Duodenal mucosa (tissue), 2 donors: ENCODE data around the gene PARVB.

Experiments
- H3K27ac ChIP-seq: one replicate; pipeline ENCODE4 v1.7.0; 2013; ENCODE audit warnings: low read depth, low read length
- H3K27me3 ChIP-seq, 2 donors: one replicate each; pipeline ENCODE4 v1.7.0; 2013; ENCODE audit warnings: low read length in 2 of 2, control low read depth in 1 of 2; ENCODE audit not compliant: insufficient read depth in 2 of 2, control insufficient read depth in 1 of 2
- H3K36me3 ChIP-seq, 2 donors: one replicate each; pipeline ENCODE4 v1.7.0; 2013; ENCODE audit warnings: low read length in 2 of 2, control low read depth in 1 of 2; ENCODE audit not compliant: insufficient read depth in 2 of 2, control insufficient read depth in 1 of 2
- H3K4me1 ChIP-seq, 2 donors: one replicate each; pipeline ENCODE4 v1.7.0; 2013; ENCODE audit warnings: low read length in 2 of 2, control low read depth in 1 of 2; ENCODE audit not compliant: insufficient read depth in 2 of 2, control insufficient read depth in 1 of 2
- H3K4me3 ChIP-seq, 2 donors: one replicate each; pipeline ENCODE4 v1.7.0; 2013; ENCODE audit warnings: low read length in 2 of 2, low read depth in 1 of 2
- H3K9ac ChIP-seq, 2 donors: one replicate each; pipeline ENCODE4 v1.7.0; 2013; ENCODE audit warnings: low read length in 2 of 2, low read depth in 1 of 2
- H3K9me3 ChIP-seq, 2 donors: one replicate each; pipeline ENCODE4 v1.7.0; 2013; ENCODE audit warnings: low read length in 2 of 2, control low read depth in 1 of 2; ENCODE audit not compliant: control insufficient read depth in 1 of 2

The PARVB gene

GRCh38 chr22:44092636-44093220 lies 68.6 kb downstream of the PARVB start:
- no peaks in the 10 kb centered on the region for H3K4me1 ChIP-seq
- no peak overlapping the region for H3K4me3 ChIP-seq
- no peak overlapping the region for H3K27ac ChIP-seq
- H3K36me3 ChIP-seq: no peaks in the 10 kb centered on the region
- H3K9ac ChIP-seq: no peak overlapping the region
- no peaks in the 10 kb centered on the region for H3K27me3 ChIP-seq
- no peaks in the 10 kb centered on the region for H3K9me3 ChIP-seq

- H3K27me3 ChIP-seq: no peaks in the 10 kb centered on the region
- H3K4me3 ChIP-seq: no peak overlapping the region
- no peak overlapping the region for H3K9ac ChIP-seq
- no peaks in the 10 kb centered on the region for H3K4me1 ChIP-seq
- H3K9me3 ChIP-seq: no peaks in the 10 kb centered on the region
- H3K27ac ChIP-seq: no peak overlapping the region
- H3K36me3 ChIP-seq: no peaks in the 10 kb centered on the region
Observed at GRCh38 chr22:44093791-44094190, 69.7 kb downstream of the PARVB start.

GRCh38 chr22:44094751-44095302 lies 70.7 kb downstream of the PARVB start:
- H3K36me3 ChIP-seq: no peaks in the 10 kb centered on the region

GRCh38 chr22:44096736-44097135 lies 72.6 kb downstream of the PARVB start:
- Histone ChIP-seq H3K27me3 (no peaks in the 10 kb centered on the region), H3K4me3 (no peak overlapping the region), H3K9me3 (no peaks in the 10 kb centered on the region), H3K4me1 (no peaks in the 10 kb centered on the region), H3K36me3 (no peaks in the 10 kb centered on the region), H3K9ac (no peak overlapping the region), H3K27ac (no peak overlapping the region)

More at GRCh38 chr22:44094751-44095302, 70.7 kb downstream of the PARVB start:
- Histone ChIP-seq H3K27ac (no peak overlapping the region), H3K9ac (no peak overlapping the region), H3K27me3 (no peaks in the 10 kb centered on the region), H3K4me1 (no peaks in the 10 kb centered on the region), H3K9me3 (no peaks in the 10 kb centered on the region), H3K4me3 (no peak overlapping the region)

DNA sequence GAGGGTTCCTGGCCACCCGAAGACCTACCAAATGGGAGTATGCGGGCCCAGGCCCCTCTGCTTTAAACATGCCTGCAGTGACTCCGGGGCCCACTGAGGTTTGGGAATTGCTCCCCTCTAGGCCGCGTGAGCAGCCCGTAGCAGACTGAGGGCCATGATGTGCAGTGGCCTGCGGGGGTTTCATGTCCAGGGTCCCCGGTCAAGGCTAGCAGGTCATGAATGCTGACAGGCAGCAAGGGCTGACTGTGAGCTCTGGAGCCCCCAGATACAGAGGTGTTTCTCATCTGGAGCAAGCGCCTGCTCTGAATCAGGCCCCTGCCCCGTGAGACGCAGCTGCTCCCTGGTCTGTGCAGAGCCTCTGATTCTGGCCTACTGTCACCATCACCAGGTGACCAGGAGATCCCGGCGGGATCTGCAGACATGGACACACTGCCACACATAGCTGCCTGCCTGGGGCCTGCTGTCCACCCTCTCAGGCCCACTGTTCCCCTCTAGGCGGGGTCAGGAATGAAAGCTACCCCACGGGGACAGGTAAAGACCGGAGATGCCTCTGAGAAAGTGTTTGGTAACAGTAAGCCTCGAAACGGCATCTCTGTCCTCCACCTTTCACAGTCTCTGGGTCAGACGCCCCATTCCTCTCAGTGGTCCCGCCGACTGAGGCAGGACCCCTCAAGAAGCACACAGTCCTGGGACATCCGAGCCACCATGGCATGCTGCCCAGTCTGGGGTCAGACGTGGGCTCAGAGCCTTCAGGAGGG lies 73.3 kb downstream of the PARVB start:
- H3K27ac ChIP-seq: no peak overlapping the region
- no peaks in the 10 kb centered on the region for H3K27me3 ChIP-seq
- no peak overlapping the region for H3K9ac ChIP-seq
- no peaks in the 10 kb centered on the region for H3K4me1 ChIP-seq
- H3K36me3 ChIP-seq: no peaks in the 10 kb centered on the region
- H3K4me3 ChIP-seq: no peak overlapping the region
- no peaks in the 10 kb centered on the region for H3K9me3 ChIP-seq

- no peaks in the 10 kb centered on the region for H3K36me3 ChIP-seq
- no peak overlapping the region for H3K27ac ChIP-seq
- H3K9me3 ChIP-seq: no peaks in the 10 kb centered on the region
- no peak overlapping the region for H3K9ac ChIP-seq
- peaks cover 0 to 3% of the 10 kb centered on the region in 2 donors for H3K4me1 ChIP-seq
- H3K4me3 ChIP-seq: no peak overlapping the region
- H3K27me3 ChIP-seq: no peaks in the 10 kb centered on the region
Observed at GRCh38 chr22:44098021-44098739, 74.1 kb downstream of the PARVB start.

GRCh38 chr22:44098966-44099530 lies 74.9 kb downstream of the PARVB start:
- H3K4me1 ChIP-seq: peaks cover 0 to 11% of the 10 kb centered on the region in 2 donors
- H3K27ac ChIP-seq: no peak overlapping the region
- H3K36me3 ChIP-seq: no peaks in the 10 kb centered on the region
- H3K9me3 ChIP-seq: no peaks in the 10 kb centered on the region
- no peak overlapping the region for H3K4me3 ChIP-seq
- no peak overlapping the region for H3K9ac ChIP-seq
- no peaks in the 10 kb centered on the region for H3K27me3 ChIP-seq

DNA sequence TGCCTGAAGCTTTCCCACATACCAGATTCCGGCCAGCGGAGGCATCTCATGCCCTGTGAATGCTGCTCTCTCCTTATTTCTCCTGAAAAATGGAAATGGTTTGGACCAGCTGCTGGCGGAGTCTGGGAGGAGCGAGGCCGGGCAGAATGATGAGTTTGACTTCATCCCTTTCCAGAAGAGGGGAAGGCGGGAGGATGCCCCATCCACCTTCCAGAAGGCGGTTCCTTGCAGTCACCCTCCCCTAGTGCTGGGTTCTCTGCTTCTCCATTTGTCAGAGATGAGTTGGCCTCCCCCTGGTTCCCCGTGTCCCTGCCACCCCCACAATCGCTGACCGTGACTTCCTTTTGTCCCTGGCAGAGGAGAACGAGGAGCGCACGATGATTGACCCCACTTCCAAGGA lies 75.6 kb downstream of the PARVB start:
- no peak overlapping the region for H3K9ac ChIP-seq
- H3K9me3 ChIP-seq: no peaks in the 10 kb centered on the region
- H3K4me1 ChIP-seq: peaks cover 0 to 11% of the 10 kb centered on the region in 2 donors
- no peak overlapping the region for H3K27ac ChIP-seq
- H3K4me3 ChIP-seq: no peak overlapping the region
- H3K36me3 ChIP-seq: peaks cover 0 to 4% of the 10 kb centered on the region in 2 donors
- H3K27me3 ChIP-seq: no peaks in the 10 kb centered on the region

- Histone ChIP-seq H3K36me3 (peaks cover 0 to 6% of the 10 kb centered on the region in 2 donors), H3K4me3 (no peak overlapping the region), H3K9ac (no peak overlapping the region), H3K9me3 (no peaks in the 10 kb centered on the region), H3K27me3 (no peaks in the 10 kb centered on the region), H3K27ac (no peak overlapping the region), H3K4me1 (peaks cover 0 to 11% of the 10 kb centered on the region in 2 donors)
Observed at GRCh38 chr22:44100411-44100810, 76.3 kb downstream of the PARVB start.

DNA sequence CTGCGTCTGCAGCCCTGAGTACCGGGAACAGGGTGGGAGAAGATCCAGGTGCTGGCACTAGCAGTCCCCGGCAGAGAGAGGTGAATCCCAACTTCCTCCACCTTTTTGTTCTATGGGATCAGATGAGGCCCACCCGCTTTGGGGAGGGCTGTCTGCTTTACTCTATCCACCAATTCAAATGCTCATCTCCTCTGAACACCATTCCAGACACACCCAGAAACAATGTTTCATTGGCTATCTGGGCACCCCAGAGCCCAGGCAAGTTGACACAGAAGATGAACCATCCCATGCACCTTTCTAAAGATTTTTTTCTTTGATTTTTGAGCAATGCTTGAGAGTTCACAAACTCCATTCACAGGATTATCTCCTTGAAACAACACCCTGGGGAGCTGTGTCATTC lies 78.0 kb downstream of the PARVB start:
- no peak overlapping the region for H3K9ac ChIP-seq
- H3K4me1 ChIP-seq: peaks cover 0 to 11% of the 10 kb centered on the region in 2 donors
- H3K9me3 ChIP-seq: no peaks in the 10 kb centered on the region
- H3K36me3 ChIP-seq: peaks cover 0 to 6% of the 10 kb centered on the region in 2 donors
- no peaks in the 10 kb centered on the region for H3K27me3 ChIP-seq
- no peak overlapping the region for H3K27ac ChIP-seq
- H3K4me3 ChIP-seq: no peak overlapping the region
